Peyer's patch (tissue), 4 donors: ENCODE data around the gene ZBTB7C. TPM values are rescaled to one million over a fixed set of nuclear protein-coding genes. Genes with fewer than 3 reads are reported as not detected.

Experiments
- DNase-seq, 3 donors: peaks; one replicate each; pipeline ENCODE4 v3.0.0-alpha.2; 2017 to 2019
- H3K27ac ChIP-seq, 4 donors: fragments of 200-600 bp; sonication (generic); one replicate each; pipeline ENCODE4 v1.5.1; 2016 to 2019
- H3K27me3 ChIP-seq, 2 donors: fragments of 200-600 bp; sonication (generic); one replicate each; pipeline ENCODE4 v1.5.1; 2019
- H3K36me3 ChIP-seq, 3 donors: fragments of 200-600 bp; sonication (generic); one replicate each; pipeline ENCODE4 v1.5.1; 2016 to 2019
- H3K4me1 ChIP-seq, 4 donors: fragments of 200-600 bp; sonication (generic); one replicate each; pipeline ENCODE4 v1.5.1; 2016 to 2019
- H3K4me3 ChIP-seq, 4 donors: fragments of 200-600 bp; sonication (generic); 1 replicate in 3 of 4; 2 replicates in 1 of 4; pipeline ENCODE4 v1.5.1; 2016 to 2019; ENCODE audit warnings: mild to moderate bottlenecking in 1 of 4
- H3K9me3 ChIP-seq, 4 donors: fragments of 200-600 bp; sonication (generic); one replicate each; pipeline ENCODE4 v1.5.1; 2016 to 2019; ENCODE audit warnings: mild to moderate bottlenecking in 1 of 4
- CTCF ChIP-seq, 6 experiments: fragments of 450-650 bp in 4 of 6; fragments of 200-600 bp in 2 of 6; sonication (generic) in 1 of 6; IDR thresholded peaks; one replicate each; pipeline ENCODE4 v1.5.1; 2017 to 2019; ENCODE audit warnings: antibody characterized with exemption in 6 of 6, mild to moderate bottlenecking in 3 of 6, moderate library complexity in 1 of 6
- POLR2A ChIP-seq, 2 donors: fragments of 450-650 bp; IDR thresholded peaks; one replicate each; pipeline ENCODE4 v1.5.1; 2017; ENCODE audit warnings: antibody characterized with exemption in 2 of 2, mild to moderate bottlenecking in 2 of 2, moderate library complexity in 2 of 2
- total RNA-seq, 4 donors: library from RNA; depleted of rRNA; stranded (reverse); fragments of >200 nt; gene quantifications; one replicate each; pipeline ENCODE4 v1.1.0, GENCODE V29; 2016

Gene ZBTB7C
- total RNA-seq, 4 donors from 2014 or later = 10.5 to 15.7 (median 14.2) TPM

GRCh38 chr18:48428475-48429177 lies 19.4 kb upstream of the ZBTB7C start:
- Histone ChIP-seq H3K27me3 (no peaks in the 10 kb centered on the region), H3K4me1 (no peaks in the 10 kb centered on the region), H3K27ac (no peak overlapping the region), H3K36me3 (no peaks in the 10 kb centered on the region), H3K9me3 (no peaks in the 10 kb centered on the region), H3K4me3 (no peak overlapping the region)
- no peak for TF ChIP-seq POLR2A (IDR thresholded peaks at IDR 0.05)
- TF ChIP-seq CTCF (IDR thresholded peaks at IDR 0.05) = no peak
- no peak for DNase-seq

GRCh38 chr18:48422947-48423378 lies 13.8 kb upstream of the ZBTB7C start:
- no peak overlapping the region for H3K27ac ChIP-seq
- H3K9me3 ChIP-seq = no peaks in the 10 kb centered on the region
- no peaks in the 10 kb centered on the region for H3K4me1 ChIP-seq
- H3K27me3 ChIP-seq = no peaks in the 10 kb centered on the region
- no peak for DNase-seq
- H3K4me3 ChIP-seq = no peak overlapping the region
- no peaks in the 10 kb centered on the region for H3K36me3 ChIP-seq
- TF ChIP-seq CTCF (IDR thresholded peaks at IDR 0.05) (no peak), POLR2A (IDR thresholded peaks at IDR 0.05) (no peak)

- no peaks in the 10 kb centered on the region for H3K36me3 ChIP-seq
- DNase-seq = no peak
- no peaks in the 10 kb centered on the region for H3K4me1 ChIP-seq
- no peaks in the 10 kb centered on the region for H3K27me3 ChIP-seq
- H3K27ac ChIP-seq = no peak overlapping the region
- TF ChIP-seq CTCF (IDR thresholded peaks at IDR 0.05) (peak in 1 of 6 experiments; percentile 27), POLR2A (IDR thresholded peaks at IDR 0.05) (no peak)
- no peaks in the 10 kb centered on the region for H3K9me3 ChIP-seq
- H3K4me3 ChIP-seq = no peak overlapping the region
Measured at GRCh38 chr18:48419277-48420022, 10.3 kb upstream of the ZBTB7C start.

- no peak for DNase-seq
- Histone ChIP-seq H3K4me3 (no peak overlapping the region), H3K27ac (no peak overlapping the region), H3K27me3 (no peaks in the 10 kb centered on the region), H3K4me1 (no peaks in the 10 kb centered on the region), H3K36me3 (no peaks in the 10 kb centered on the region), H3K9me3 (no peaks in the 10 kb centered on the region)
- no peak for TF ChIP-seq CTCF (IDR thresholded peaks at IDR 0.05)
Measured at GRCh38 chr18:48418539-48419276, 9.5 kb upstream of the ZBTB7C start.

- no peak overlapping the region for H3K27ac ChIP-seq
- no peaks in the 10 kb centered on the region for H3K4me1 ChIP-seq
- no peak overlapping the region for H3K4me3 ChIP-seq
- no peaks in the 10 kb centered on the region for H3K9me3 ChIP-seq
- DNase-seq = no peak
- no peak for TF ChIP-seq POLR2A (IDR thresholded peaks at IDR 0.05)
- TF ChIP-seq CTCF (IDR thresholded peaks at IDR 0.05) = no peak
- no peaks in the 10 kb centered on the region for H3K27me3 ChIP-seq
- H3K36me3 ChIP-seq = no peaks in the 10 kb centered on the region
Measured at GRCh38 chr18:48417985-48418384, 8.8 kb upstream of the ZBTB7C start.
